HT1080 (cell line): ENCODE data around the gene COL6A6. TPM values are rescaled to one million over a fixed set of nuclear protein-coding genes. Genes with fewer than 3 reads are reported as not detected.

Experiments used
- DNase-seq: peaks from one replicate; pipeline ENCODE4 v3.0.0-alpha.2; 2015; ENCODE audit warnings: low read depth
- polyA plus RNA-seq, 2 experiments: library from polyadenylated mRNA; depleted of rRNA; stranded (reverse); fragments of >200 nt; gene quantifications; 2 replicates each; pipeline ENCODE4 v1.2.3, GENCODE V29; 2015
- total RNA-seq: library from RNA; depleted of rRNA; stranded (reverse); fragments of >200 nt; shearing (Covaris generic); gene quantifications from 2 replicates; pipeline ENCODE4 v1.2.3, GENCODE V29; 2014; rRNA removed

The COL6A6 gene
- not detected in 2 replicates for total RNA-seq
- polyA plus RNA-seq (2015; cell fraction: cytosol; rRNA removed), result not detected in 2 replicates
- 0.01 TPM in 2 replicates for polyA plus RNA-seq (2015; cell fraction: nucleus; rRNA removed)

- DNase-seq, result no peak
Measured at GRCh38 chr3:130516645-130517512, at the start of gene COL6A6. COL6A6 (plus strand) TSS chr3:130517177; CDS start chr3:130560365, 43,188 bp downstream.

- DNase-seq, result no peak
Measured at GRCh38 chr3:130468311-130468710, 48.7 kb upstream of the COL6A6 start.

- DNase-seq, result no peak
Measured at GRCh38 chr3:130470126-130470525, 46.9 kb upstream of the COL6A6 start.

- no peak for DNase-seq
Measured at GRCh38 chr3:130473416-130473815, 43.6 kb upstream of the COL6A6 start.

- peak; percentile 73 for DNase-seq
Measured at GRCh38 chr3:130480736-130481135, 36.2 kb upstream of the COL6A6 start.

GRCh38 chr3:130488288-130488687 is 28.7 kb upstream of the COL6A6 start:
- DNase-seq, result no peak

GRCh38 chr3:130488769-130489450 is 28.1 kb upstream of the COL6A6 start:
- no peak for DNase-seq

GRCh38 chr3:130490241-130490640 is 26.7 kb upstream of the COL6A6 start:
- no peak for DNase-seq

- no peak for DNase-seq
Measured at GRCh38 chr3:130491431-130491830, 25.5 kb upstream of the COL6A6 start.

GRCh38 chr3:130504701-130505100 is 12.3 kb upstream of the COL6A6 start:
- DNase-seq, result no peak

- DNase-seq, result no peak
Measured at GRCh38 chr3:130506031-130506430, 10.9 kb upstream of the COL6A6 start.

GRCh38 chr3:130507746-130508145 is 9.2 kb upstream of the COL6A6 start:
- DNase-seq, result no peak

- DNase-seq, result no peak
Measured at GRCh38 chr3:130509008-130509407, 8.0 kb upstream of the COL6A6 start.

- DNase-seq, result no peak
Measured at GRCh38 chr3:130514681-130515080, 2.3 kb upstream of the COL6A6 start.

GRCh38 chr3:130515755-130516154 is 1.2 kb upstream of the COL6A6 start:
- peak; percentile 21 for DNase-seq

- DNase-seq, result peak; percentile 23
Measured at GRCh38 chr3:130517602-130518001, 625 bp downstream of the COL6A6 start.

GRCh38 chr3:130519754-130520153 is 2.8 kb downstream of the COL6A6 start:
- DNase-seq, result no peak

- no peak for DNase-seq
Measured at GRCh38 chr3:130522399-130522798, 5.4 kb downstream of the COL6A6 start.

GRCh38 chr3:130527426-130527825 is 10.4 kb downstream of the COL6A6 start:
- no peak for DNase-seq

GRCh38 chr3:130528120-130528519 is 11.1 kb downstream of the COL6A6 start:
- DNase-seq, result no peak

- no peak for DNase-seq
Measured at GRCh38 chr3:130529486-130530215, 12.7 kb downstream of the COL6A6 start.

GRCh38 chr3:130533247-130533646 is 16.3 kb downstream of the COL6A6 start:
- no peak for DNase-seq
